A549 (cell line): ENCODE results near the gene CYP2A6.

Experiments
- CBX2 ChIP-seq: fragments of 200-600 bp; sonication (generic); IDR thresholded peaks from 2 replicates; pipeline ENCODE4 v1.6.1; 2016; ENCODE audit warnings: low read depth, mild to moderate bottlenecking, borderline replicate concordance
- CEBPB ChIP-seq, 2 experiments: fragments of >200 bp in 1 of 2; sonication (Bioruptor Twin) in 1 of 2; formaldehyde crosslinking in 1 of 2; IDR thresholded peaks; 2 replicates each; pipeline ENCODE4 v1.6.1; 2012 to 2016
- CHD2 ChIP-seq: fragments of 150-350 bp; IDR thresholded peaks from 2 replicates; pipeline ENCODE4 v1.6.1; 2014; ENCODE audit warnings: low read length; ENCODE audit not compliant: partially characterized antibody
- CTCF ChIP-seq: fragments of >200 bp; sonication (Bioruptor Twin); formaldehyde crosslinking; IDR thresholded peaks from 3 replicates; pipeline ENCODE4 v1.5.1; 2016
- EP300 ChIP-seq, 2 experiments: fragments of >200 bp; sonication (Bioruptor Twin); formaldehyde crosslinking; IDR thresholded peaks; 2 replicates in 1 of 2; 3 replicates in 1 of 2; pipeline ENCODE4 v1.6.1; 2016 to 2017
- FOSL2 ChIP-seq, 2 experiments: fragments of 450-650 bp in 1 of 2; fragments of >200 bp in 1 of 2; sonication (Bioruptor Twin) in 1 of 2; formaldehyde crosslinking; IDR thresholded peaks; 2 replicates each; pipeline versions ENCODE4 v1.5.0 to v1.6.1; 2016 to 2020; ENCODE audit warnings: mild to moderate bottlenecking in 1 of 2, moderate library complexity in 1 of 2
- JUNB ChIP-seq: fragments of >200 bp; sonication (Bioruptor Twin); formaldehyde crosslinking; IDR thresholded peaks from 2 replicates; pipeline ENCODE4 v1.6.1; 2016
- KDM1A ChIP-seq: fragments of 200-600 bp; sonication (generic); IDR thresholded peaks from 2 replicates; pipeline ENCODE4 v1.6.1; 2016; ENCODE audit warnings: low read depth, mild to moderate bottlenecking
- MAX ChIP-seq: IDR thresholded peaks from 2 replicates; pipeline ENCODE4 v1.6.1; 2012
- NFE2L2 ChIP-seq: fragments of 150-350 bp; conservative IDR thresholded peaks from 2 replicates; pipeline ENCODE4 v1.6.1; 2014; ENCODE audit warnings: low read length
- POLR2A ChIP-seq: IDR thresholded peaks from 2 replicates; pipeline ENCODE4 v1.6.1; 2012; ENCODE audit warnings: mild to moderate bottlenecking, low read length
- RAD21 ChIP-seq, 2 experiments: fragments of >200 bp in 1 of 2; sonication (Bioruptor Twin) in 1 of 2; formaldehyde crosslinking in 1 of 2; IDR thresholded peaks in 1 of 2; conservative IDR thresholded peaks in 1 of 2; 2 replicates in 1 of 2; 3 replicates in 1 of 2; pipeline ENCODE4 v1.6.1; 2012 to 2018; ENCODE audit warnings: inconsistent platforms in 1 of 2
- REST ChIP-seq: fragments of 200-600 bp; sonication (generic); IDR thresholded peaks from 2 replicates; pipeline ENCODE4 v1.6.1; 2016; ENCODE audit warnings: antibody characterized with exemption, mild to moderate bottlenecking, moderate library complexity
- SMC3 ChIP-seq: fragments of >200 bp; sonication (Bioruptor Twin); formaldehyde crosslinking; IDR thresholded peaks from 3 replicates; pipeline ENCODE4 v1.6.1; 2018; ENCODE audit warnings: inconsistent platforms

- TF ChIP-seq MAX (no peak), CHD2 (no peak), JUNB (no peak), EP300 (IDR thresholded peaks at IDR 0.05) (no peak), CEBPB (IDR thresholded peaks at IDR 0.05) (no peak), KDM1A (no peak), CTCF (no peak), REST (no peak), NFE2L2 (no peak), SMC3 (no peak), RAD21 (conservative IDR thresholded peaks at IDR 0.05 in 1 of 2, IDR thresholded peaks at IDR 0.05 in 1 of 2) (no peak), POLR2A (no peak), CBX2 (no peak), FOSL2 (IDR thresholded peaks at IDR 0.05) (no peak), FOSL2 (CRISPR knock-in tag; IDR thresholded peaks at IDR 0.05) (no peak)
Measured at GRCh38 chr19:40813182-40813581, 37.1 kb downstream of the CYP2A6 start.
